ENCODE results near the gene XIST.
"Not testable (repeated sequence)": the region's sequence is repeated elsewhere in the genome, so short reads cannot be mapped to it uniquely, and the experiment has no call there.

Gene XIST

DNA sequence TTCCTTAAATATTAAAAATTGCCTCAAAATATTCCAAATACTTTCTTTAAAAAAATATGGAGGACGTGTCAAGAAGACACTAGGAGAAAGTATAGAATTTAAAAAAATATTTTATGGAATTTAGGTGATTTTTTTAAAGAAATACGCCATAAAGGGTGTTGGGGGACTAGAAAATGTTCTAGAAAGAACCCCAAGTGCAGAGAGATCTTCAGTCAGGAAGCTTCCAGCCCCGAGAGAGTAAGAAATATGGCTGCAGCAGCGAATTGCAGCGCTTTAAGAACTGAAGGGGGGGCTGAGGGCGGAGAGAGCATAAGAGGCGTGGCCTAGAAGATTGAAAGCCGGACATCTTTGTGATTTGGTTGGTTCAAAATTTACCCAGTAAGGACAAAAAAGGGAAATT, at the start of gene XIST:
Gene XIST, minus strand, starts transcription at position 248 of the 400 bp plus-strand sequence.
- DNase-seq: no peak

DNA sequence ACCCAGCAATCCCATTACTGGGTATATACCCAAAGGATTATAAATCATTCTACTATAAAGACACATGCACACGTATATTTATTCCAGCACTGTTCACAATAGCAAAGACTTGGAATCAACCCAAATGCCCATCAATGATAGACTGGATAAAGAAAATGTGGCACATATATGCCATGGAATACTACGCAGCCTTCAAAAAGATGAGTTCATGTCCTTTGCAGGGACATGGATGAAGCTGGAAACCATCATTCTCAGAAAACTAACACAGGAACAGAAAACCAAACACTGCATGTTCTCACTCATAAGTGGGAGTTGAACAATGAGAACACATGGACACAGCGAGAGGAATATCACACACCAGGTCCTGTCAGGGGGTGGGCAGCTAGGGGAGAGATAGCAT, 45.8 kb upstream of the XIST start:
- DNase-seq: not testable (repeated sequence)

DNA sequence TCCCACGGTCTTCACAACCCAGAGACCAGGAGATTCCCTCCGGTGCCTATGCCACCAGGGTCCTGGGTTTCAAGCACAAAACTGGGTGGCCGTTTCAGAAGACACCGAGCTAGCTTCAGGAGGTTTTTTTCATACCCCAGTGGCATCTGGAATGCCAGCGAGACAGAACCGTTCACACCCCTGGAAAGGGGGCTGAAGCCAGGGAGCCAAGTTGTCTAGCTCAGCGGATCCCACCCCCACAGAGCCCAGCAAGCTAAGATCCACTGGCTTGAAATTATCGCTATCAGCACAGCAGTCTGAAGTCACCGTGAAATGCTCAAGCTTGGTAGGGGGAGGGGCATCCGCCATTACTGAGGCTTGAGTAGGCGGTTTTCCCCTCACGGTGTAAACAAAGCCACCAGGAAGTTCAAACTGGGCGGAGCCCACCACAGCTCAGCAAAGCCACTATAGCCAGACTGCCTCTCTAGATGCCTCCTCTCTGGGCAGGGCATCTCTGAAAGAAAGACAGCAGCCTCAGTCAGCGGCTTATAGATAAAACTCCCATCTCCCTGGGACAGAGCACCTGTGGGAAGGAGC, 40.1 kb upstream of the XIST start:
- not testable (repeated sequence) for DNase-seq

DNA sequence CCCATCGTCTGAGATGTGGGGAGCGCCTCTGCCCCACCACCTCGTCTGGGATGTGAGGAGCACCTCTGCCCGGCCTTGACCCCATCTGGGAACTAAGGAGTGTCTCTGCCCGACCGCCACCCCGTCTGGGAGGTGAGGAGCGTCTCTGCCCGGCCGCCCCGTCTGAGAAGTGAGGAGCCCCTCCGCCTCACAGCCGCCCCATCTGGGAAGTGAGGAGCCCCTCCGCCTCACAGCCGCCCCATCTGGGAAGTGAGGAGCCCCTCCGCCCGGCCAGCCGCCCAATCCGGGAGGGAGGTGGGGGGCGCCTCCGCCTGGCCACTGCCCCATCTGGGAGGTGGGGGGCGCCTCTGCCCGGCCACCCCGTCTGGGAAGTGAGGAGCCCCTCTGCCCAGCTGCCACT, 29.7 kb upstream of the XIST start:
- not testable (repeated sequence) for DNase-seq

DNA sequence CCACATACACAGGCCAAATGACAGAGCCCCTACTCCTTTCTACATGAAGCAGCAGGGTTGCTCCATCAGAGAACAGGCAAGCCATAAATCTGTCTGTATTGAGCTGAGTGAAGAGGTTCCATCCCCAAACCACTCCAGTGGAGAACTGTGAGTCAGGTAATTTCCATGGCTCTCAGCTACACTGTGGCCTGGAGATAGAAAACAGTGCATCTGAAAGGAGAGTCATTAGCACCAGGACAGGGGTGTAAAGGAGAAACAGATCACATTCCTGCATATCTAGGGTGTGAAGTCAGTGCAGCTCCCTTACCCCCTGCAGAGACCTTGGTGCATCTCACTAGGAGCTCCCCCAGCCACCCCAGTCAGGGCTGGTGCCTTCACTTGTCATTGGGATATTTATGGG, 25.2 kb upstream of the XIST start:
- DNase-seq: no peak

DNA sequence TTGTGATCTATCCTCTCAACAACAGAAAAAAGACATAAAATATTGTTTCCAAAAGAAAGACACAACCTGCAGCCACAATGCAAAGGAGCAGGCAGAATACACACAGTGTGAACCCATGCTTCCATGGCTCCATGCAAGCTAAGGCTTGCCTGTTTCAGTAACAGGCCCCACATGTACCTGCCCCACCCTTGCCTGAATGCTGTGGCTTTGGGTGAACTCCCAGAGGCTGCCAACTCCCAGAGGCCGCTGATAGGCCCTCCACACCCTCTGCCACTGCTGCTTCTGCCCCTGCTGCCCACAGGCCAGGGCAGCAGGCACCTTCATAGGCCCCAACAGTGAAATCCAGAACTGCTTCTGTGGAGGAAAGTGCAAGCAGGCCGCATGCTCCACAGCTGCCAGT, 24.4 kb upstream of the XIST start:
- DNase-seq: no peak

DNA sequence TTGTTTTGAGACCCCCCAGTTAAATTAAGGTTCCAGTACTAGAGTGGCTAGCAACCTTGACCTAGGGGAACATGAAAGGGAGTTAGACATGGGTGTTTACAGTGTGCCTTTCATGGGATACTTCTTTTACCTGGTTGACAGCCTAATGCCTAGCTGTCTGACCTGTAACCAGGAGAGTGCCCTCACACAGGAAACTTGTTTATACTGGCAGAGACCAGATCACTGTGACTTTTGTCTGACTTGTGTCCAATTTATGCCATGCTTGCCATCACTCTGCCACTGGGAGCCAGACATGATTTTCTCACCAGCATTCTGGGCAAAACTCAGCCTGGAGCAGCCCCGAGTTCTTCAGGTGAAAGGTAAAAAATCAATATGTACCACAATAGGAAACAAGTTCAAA, 16.4 kb upstream of the XIST start:
- no peak for DNase-seq

DNA sequence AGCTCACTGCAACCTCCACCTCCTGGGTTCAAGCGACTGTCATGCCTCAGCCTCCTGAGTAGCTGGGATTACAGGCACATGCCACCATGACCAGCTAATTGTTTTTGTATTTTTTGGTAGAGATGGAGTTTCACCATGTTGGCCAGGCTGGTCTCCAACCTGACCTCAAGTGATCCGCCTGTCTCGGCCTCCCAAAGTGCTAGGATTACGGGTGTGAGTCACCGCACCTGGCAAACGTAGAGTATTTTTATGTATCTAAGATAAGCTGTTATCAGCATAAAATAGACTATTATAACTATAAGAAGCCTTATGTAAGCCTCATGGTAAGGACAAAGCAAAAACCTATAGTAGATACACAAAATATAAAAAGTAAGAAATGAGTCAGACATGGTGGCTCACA, 14.6 kb upstream of the XIST start:
- no peak for DNase-seq

DNA sequence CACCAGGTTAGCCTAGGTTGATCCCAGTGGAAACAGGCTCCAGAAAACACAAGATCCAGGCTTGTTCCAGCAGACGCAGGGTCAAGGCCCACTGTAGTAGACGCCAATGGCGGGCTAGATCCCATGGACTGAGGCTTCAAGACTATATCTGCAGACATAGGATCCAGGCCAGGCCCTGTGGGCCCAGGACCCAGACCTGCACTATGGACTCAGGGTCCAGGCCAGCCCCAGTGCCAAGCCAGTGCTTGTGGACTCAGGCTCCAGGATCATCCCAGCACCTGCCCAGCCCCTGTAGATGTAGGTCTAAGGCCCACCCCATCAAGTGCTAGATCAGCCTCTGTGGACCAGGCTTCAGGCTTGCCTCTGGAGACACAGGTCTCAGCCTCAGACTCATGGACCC, 11.3 kb upstream of the XIST start:
- DNase-seq: no peak

DNA sequence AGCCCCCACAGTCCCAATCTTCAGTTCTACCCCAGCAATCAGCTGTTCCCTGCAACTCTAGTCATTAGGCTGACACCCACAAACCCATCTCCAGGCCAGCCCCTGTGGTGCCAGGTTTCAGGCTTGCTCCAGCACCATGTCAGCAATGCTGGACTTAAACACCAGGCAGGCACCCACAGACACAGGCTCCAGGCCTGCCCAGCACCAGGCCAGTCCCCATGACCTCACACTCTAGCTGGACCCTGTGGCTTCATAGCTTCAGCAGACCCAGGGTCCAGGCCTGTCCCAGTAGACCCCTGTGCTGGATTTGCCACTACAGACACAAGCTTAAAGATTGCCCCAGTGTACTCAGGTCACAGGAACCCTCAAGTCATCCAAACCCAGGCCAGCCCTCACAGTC, 10.8 kb upstream of the XIST start:
- DNase-seq: no peak

DNA sequence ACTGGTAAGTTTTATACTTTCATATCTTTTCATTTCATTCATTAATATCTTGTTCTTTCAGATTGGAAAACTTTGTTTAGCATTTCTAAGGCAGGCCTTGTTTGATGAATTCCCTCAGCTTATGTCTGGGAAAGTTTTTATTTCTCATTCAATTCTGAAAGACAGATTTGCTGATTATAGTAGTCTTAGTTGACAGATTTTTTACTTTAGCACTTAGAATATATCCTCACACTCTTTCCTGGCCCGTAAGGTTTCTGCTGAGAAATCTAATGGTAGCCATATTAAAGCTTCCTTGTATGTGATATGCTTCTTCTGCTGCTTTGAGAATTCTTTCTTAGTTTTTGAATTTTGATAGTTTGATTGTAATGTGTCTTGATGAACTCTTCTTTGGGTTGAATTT, 7.1 kb upstream of the XIST start:
- no peak for DNase-seq

DNA sequence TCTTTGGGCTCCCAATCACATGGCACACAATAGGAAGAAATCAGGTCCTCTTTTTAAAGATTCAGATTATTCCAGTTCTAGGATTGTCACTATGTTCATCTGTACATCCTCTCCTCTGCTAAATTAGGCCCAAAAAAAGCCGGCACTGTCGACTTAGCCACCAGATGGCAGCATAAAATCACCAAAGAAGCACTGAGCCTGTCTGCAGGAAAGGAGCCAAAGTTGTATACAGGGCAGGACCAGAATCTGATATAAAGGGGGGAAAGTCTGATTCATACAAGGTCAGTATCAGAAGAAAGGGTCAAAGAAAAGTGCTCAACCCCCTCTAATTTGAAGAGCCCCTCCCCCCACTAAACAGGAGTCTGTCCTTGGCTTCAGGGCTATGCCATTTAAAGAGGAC, 3.0 kb upstream of the XIST start:
- no peak for DNase-seq

DNA sequence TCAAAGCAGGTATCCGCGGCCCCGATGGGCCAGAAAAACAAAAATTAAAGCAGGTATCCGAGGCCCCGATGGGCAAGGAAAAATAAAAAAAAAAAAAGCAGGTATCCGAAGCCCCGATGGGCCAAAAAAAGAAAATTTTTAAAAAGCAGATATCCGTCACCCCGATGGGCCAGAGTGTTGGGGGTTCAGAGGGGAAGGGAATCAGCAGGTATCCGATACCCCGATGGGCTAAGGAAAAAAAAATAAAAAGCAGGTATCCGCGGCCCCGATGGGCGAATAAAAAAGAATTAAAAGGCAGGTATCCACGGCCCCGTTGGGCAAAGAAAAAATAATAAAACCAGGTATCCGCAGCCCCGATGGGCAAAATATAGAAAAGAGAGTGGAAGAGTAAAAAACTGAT, 492 bp downstream of the XIST start:
- DNase-seq: no peak

DNA sequence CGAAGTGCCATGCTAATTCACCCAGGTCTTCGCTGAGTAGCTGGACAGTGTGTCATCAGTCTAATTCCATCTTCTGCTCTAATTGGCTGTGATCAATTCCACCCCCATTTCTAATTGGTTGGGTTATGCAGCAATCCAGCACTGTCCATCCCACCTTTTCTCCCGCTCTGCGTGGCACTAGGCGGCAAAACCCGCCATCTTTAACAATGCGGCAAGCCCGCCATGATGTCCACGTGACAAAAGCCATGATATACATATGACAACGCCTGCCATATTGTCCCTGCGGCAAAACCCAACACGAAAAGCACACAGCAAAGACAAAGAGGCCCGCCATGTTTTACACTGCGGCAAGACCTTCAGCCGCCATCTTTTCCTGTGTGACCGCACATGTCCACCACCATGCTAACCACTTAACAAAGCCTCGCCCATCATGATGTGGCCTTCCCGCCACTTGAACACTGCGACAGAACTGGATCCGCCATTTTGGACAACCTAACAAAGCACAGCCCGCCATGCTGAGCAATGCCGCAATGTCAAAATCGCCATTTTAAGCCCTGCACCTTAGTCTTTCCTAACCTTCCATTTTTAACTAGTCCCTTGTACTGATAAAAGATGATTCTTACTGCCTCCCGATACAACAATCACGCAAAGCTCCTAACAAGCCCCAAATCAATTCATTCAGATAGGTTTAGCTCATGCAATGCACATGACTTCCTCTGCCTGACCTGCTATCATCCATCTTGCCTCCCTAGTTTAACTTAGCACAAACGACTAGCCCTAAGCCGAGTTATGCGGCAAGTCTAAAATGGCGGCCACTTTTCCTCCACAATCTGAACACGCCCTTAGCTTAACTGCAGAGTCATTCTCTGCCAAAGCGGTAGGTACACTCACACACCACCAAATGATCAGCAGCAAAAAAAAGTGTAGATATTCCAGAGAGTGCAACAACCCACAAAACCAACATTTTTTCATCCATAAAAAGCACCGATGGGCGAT, 1.2 kb downstream of the XIST start:
- DNase-seq: no peak

DNA sequence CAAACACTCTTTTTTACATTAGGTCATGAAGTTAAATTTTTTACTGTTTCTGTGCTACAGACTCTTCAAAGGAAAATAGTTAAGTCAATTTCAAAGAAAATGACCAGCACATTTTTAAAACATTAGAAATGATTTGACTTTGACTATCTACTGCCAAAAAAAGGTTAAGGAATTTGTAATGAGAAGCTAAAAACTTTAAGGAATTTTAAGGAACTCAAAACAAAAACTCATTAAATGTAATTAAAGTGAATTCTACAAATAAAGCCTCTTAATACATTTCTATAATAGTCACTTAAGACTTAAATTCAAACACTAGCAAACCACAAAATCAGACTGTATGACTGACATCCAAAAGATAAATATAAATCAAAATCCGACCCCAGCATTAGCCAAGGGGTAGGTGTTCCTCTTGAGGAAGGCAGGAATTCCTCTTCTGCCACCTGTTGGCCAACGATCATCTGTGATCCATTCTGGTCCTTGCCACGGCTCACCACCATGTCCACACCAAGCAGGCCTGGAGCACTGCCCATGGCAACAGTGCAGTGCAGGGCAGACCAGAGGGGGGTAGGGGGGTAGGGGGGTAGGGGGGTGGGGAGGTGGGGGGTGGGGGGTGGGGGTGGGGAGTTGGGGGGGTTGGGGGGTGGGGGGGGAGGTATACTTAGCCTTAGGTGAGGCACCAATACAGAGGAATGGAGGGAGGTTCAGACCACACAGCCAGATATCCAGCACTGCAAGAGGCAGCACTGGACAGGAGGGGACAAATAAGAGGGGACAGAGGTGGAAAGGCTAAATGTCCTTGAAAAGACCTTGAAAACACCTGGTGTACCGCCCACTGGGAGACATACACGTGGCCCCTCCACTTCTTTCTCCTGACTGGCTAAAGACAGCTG, 2.1 kb downstream of the XIST start:
- no peak for DNase-seq

DNA sequence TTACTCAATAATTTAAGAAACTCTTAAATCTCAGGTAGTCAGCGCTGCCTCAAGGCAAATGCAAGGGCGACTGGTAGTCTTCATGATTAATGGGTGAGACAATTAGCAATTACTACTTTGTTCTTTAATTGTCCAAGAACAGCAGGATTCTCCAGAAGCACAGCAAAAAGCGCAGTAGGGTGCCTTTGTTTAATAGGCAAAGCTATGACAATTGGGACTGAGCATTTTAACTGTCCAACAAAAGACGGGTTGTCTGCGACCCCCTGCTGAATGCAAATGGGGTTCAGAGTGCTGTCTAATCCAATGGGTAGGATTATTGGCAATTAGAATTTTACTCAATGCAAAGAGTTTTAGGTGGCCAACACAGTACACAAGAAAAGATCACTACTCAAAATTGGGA, 3.4 kb downstream of the XIST start:
- DNase-seq: no peak

DNA sequence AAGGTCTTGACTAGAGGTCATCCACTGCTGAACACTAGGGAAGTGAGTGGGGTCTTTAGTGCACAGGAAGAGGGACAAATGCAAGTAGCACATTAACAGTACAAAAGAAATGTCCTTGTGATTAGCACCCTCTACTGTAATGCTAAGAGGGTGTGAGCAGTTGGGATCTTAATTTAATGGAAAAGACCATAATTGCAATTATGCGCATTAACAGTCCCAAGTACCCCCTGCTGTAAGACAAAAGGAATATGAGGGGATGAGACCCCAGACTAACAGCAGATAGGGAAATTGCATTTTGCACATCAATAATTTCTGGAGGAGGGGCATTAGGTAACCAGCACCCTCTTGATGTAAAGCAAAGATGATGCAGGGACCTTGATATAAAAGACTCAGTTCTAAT, 4.5 kb downstream of the XIST start:
- no peak for DNase-seq

DNA sequence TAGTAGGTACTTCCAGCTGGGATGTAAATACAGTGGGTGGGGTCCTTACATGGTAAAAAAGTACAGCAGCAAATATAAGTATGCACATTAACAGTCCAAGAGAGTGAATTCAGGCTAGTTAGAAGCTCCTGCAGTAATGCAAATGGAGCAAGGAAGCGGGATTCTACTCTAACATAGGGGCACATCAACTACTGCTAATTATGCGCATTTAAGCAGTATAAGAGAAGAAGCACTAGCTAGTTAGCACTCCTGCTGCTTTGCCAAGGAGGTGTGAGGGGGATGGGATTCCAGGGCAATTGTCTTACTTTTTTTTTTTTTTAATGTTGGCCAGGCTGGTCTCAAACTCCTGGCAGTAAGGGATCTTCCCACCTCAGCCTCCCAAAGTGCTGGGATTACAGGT, 5.4 kb downstream of the XIST start:
- no peak for DNase-seq

DNA sequence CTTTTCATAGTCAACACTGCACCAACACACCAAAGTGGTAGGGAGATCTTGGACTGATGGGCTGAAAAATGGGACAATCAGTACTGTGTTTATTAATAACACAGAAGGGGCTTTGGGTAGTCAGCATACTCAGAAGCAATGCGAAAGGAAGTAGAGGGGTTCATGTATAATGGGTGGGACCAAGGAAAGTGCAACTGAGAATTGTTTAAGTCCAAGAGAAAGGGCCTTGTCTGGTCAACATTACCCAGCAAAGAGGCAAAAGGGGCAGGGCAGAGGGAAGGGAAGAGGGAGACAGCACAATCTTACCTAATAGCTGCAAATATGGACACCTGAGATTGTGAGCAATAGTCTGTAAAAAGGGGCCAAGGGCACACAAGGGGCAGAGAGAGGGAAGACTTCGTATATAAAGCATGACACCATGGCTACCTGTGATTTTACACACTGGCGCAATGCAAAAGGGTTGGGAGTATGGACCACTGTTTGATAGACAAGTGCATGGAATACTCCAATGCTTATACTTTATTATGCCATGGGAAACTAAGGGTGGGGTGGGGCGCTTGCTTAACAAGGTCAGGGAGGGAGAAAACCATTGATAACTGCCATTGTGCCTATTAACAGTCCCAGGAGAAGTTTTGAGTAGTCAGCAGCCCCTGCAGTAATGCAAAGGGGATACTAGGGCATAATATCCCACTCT, 9.8 kb downstream of the XIST start:
- DNase-seq: no peak

DNA sequence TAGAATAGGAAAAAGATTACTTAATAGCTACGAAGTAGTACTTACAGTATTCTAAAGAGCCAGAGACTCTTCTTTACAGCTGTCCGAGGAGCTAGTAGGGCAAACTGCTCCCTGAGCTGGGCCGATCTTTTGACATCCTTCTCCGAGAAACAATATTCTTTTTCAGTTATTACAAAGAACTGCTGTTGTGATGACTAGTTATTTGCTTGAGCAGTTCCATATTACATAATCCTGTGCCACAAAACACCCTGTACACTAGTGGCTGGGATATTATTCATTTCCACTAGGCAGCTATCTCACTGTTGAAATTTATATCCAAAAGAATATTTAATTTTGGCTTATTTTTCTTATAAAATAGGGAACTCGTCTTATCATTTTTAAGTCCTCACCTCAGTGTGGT, 11.2 kb downstream of the XIST start:
- DNase-seq: no peak

DNA sequence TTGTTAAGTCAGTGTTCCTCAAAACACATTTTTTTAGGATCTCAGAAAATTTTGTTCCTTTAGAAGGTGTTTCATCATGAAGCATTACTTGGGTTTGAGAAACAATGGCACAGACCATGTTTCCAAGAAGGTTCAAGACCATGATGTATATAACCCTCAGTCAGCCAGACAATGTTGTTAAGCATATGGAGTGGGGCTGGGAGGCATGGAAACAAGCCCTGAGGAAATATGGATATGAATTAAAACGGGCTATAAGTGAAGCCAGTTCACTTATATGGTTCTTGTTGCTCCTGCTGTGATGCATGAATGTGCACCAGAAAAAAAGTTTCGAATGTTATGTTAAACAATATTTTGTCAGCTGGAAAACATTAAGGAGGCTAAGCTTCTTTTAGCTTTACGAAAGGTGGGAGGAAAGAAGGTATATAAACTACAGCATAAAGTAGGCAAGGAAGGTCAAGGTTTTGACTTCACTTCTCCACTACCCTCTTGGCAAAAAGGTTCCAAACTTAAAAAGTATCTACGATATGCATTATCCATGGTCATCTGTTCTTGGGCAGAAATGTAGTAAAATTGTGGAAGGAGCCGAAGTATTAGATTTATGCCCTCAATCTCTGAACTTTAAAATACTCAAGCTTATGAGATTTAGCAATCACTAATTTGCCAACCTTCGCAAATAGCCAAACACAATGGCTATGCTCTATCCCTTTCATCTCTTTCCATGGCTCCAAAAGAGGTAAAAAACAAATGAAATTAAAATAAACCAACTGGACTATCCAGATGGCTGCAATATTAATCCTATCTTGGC, 12.2 kb downstream of the XIST start:
- DNase-seq: no peak

DNA sequence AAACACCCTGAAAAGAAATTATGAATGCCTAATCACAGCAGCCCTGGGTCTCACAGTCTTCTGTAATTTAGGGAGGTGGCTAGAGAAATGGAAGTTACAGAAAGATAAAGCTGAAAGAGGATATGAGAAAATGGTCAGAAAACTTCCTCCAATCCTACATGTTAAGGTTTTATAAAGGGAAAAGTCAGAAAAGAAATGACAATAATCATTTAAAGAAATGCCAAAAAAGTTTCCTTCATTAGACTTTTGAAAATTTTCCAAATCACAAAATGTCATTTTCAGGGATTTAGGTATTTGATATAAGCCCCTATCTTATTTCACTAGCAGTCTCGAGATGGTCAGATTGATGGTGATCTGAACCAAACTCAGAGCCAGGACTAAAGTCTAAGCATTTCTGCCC, 13.4 kb downstream of the XIST start:
- no peak for DNase-seq

Data from GF-D8 (cell line).